HG03095 (cell line): ENCODE data around the gene PNN.
"Not testable (repeated sequence)": the region's sequence is repeated elsewhere in the genome, so short reads cannot be mapped to it uniquely, and the experiment has no call there.

ENCODE experiments used
- ATAC-seq: cut with Tn5 transposase; IDR thresholded peaks from one replicate; pipeline ENCODE4 v1.9.1; 2021; ENCODE audit warnings: moderate library complexity; ENCODE audit not compliant: unreplicated experiment

Gene PNN

GRCh38 chr14:39180553-39180952 is 5.5 kb downstream of the PNN start:
- ATAC-seq = no peak

- ATAC-seq = no peak
Measured at GRCh38 chr14:39181026-39181692, 6.1 kb downstream of the PNN start.

- no peak for ATAC-seq
Measured at GRCh38 chr14:39181693-39182047, 6.6 kb downstream of the PNN start.

- no peak for ATAC-seq
Measured at GRCh38 chr14:39182770-39183684, 8.0 kb downstream of the PNN start.

- ATAC-seq = not testable (repeated sequence)
Measured at GRCh38 chr14:39183685-39184003, 8.6 kb downstream of the PNN start.

- ATAC-seq = no peak
Measured at GRCh38 chr14:39184628-39185255, 9.7 kb downstream of the PNN start.

- ATAC-seq = no peak
Measured at GRCh38 chr14:39185256-39186049, 10.4 kb downstream of the PNN start.

- ATAC-seq = no peak
Measured at GRCh38 chr14:39186941-39187525, 12.0 kb downstream of the PNN start.

GRCh38 chr14:39203659-39204606 is 28.9 kb downstream of the PNN start:
- ATAC-seq = no peak

- not testable (repeated sequence) for ATAC-seq
Measured at GRCh38 chr14:39207430-39207829, 32.4 kb downstream of the PNN start.

- ATAC-seq = no peak
Measured at GRCh38 chr14:39211109-39211741, 36.2 kb downstream of the PNN start.

GRCh38 chr14:39212034-39212433 is 37.0 kb downstream of the PNN start:
- no peak for ATAC-seq

- no peak for ATAC-seq
Measured at GRCh38 chr14:39212693-39213092, 37.6 kb downstream of the PNN start.

GRCh38 chr14:39217214-39217879 is 42.3 kb downstream of the PNN start:
- no peak for ATAC-seq

GRCh38 chr14:39218171-39218769 is 43.2 kb downstream of the PNN start:
- no peak for ATAC-seq

- ATAC-seq = no peak
Measured at GRCh38 chr14:39219075-39219499, 44.0 kb downstream of the PNN start.

- ATAC-seq = not testable (repeated sequence)
Measured at GRCh38 chr14:39220473-39220872, 45.4 kb downstream of the PNN start.

GRCh38 chr14:39228044-39228443 is 53.0 kb downstream of the PNN start:
- ATAC-seq = no peak
